Measurements from ENCODE around the gene ICA1. TPM values are rescaled to one million over a fixed set of nuclear protein-coding genes. Genes with fewer than 3 reads are reported as not detected.

Gene ICA1
- total RNA-seq, 2 donors from 2014 or later, result 1.4 to 9.7 TPM

DNA sequence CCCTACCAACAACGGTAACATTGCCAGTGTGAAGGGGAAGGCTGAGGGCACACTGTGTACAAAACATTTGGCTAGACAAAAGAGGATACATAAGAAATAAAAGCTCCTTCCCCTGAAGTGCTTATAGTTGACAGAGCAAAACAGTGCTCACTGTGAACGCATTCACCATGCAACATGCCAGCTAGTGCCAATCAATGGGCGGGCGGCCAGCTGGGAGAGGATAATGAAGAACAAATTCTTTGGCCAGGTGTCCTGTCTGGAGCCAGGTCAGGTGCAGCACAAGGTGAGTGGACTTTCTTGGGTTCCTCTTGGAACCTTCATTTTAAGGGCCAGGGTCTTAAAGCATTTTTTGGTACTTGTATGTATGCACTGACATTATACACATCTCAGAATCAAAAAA, 106.1 kb downstream of the ICA1 start:
- Mint-ChIP-seq H3K27ac (no peak overlapping the region), H3K4me1 (peaks cover 6% of the 10 kb centered on the region), H3K36me3 (ENCODE audit: low read depth) (peaks cover 5% of the 10 kb centered on the region), H3K9me3 (peaks cover 8% of the 10 kb centered on the region), H3K4me3 (no peak overlapping the region), H3K27me3 (no peaks in the 10 kb centered on the region)
- no peak for ATAC-seq (replicated peaks)

GRCh38 chr7:8154272-8154671, 107.7 kb downstream of the ICA1 start:
- Mint-ChIP-seq H3K36me3 (ENCODE audit: low read depth) (peaks cover 5% of the 10 kb centered on the region), H3K27me3 (no peaks in the 10 kb centered on the region), H3K4me3 (no peak overlapping the region), H3K27ac (no peak overlapping the region), H3K9me3 (peaks cover 8% of the 10 kb centered on the region), H3K4me1 (peaks cover 6% of the 10 kb centered on the region)
- ATAC-seq (replicated peaks), result no peak

DNA sequence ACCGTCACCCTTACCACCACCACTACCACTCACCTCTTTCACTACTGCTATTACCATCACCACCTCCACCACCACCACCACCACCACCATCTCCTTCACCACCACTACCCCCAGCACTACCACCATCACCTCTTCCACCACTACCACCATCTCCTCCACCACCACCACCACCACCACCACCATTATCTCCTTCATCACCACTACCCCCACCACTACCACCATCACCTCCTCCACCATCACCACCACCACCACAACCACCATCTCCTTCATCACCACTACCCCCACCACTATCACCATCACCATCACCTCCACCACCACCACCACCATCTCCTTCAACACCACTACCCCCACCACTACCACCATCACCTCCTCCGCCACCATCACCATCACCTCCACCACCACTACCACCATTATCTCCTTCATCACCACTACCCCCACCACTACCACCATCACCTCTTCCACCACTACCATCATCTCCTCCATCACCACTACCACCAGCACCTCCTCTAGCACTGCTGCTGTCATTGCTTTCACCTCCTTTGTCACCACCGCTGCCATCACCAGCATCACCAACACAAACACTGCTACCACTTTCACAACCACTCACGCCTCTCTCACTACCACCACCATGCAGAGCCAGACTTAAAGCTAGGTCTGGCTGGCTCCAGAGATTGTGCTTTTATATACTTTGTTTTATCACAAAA, 109.3 kb downstream of the ICA1 start:
- ATAC-seq (replicated peaks), result peak; percentile 23
- H3K36me3 Mint-ChIP-seq (ENCODE audit: low read depth), result peaks cover 5% of the 10 kb centered on the region
- no peaks in the 10 kb centered on the region for H3K27me3 Mint-ChIP-seq
- H3K4me1 Mint-ChIP-seq, result peaks cover 12% of the 10 kb centered on the region
- H3K4me3 Mint-ChIP-seq, result no peak overlapping the region
- H3K9me3 Mint-ChIP-seq, result peaks cover 8% of the 10 kb centered on the region
- H3K27ac Mint-ChIP-seq, result peak overlapping the region; percentile 47

GRCh38 chr7:8151161-8151725, 110.7 kb downstream of the ICA1 start:
- Mint-ChIP-seq H3K27ac (no peak overlapping the region), H3K4me1 (peaks cover 16% of the 10 kb centered on the region), H3K4me3 (no peak overlapping the region), H3K36me3 (ENCODE audit: low read depth) (peaks cover 5% of the 10 kb centered on the region), H3K27me3 (no peaks in the 10 kb centered on the region), H3K9me3 (peaks cover 8% of the 10 kb centered on the region)
- no peak for ATAC-seq (replicated peaks)

DNA sequence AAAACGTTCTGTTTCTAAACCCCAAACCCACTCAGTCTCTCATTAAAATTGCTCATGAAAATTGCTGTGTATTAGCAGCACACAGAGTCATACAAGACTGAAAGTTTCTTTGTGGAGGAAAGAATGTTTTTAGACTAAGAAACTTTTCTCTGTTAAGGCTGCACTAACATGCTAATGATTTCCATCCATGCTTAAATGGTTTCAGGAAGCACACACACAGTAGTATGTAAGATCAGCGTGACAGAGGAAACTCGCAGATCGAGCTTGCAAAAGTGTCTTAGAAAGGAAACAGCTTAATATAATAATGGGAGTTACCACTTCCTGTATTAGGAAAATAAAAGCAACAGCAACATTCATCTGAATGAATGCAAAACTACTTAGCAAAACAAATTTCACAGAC, 112.7 kb downstream of the ICA1 start:
- peak; percentile 58 for ATAC-seq (replicated peaks)
- Mint-ChIP-seq H3K4me3 (peak overlapping the region; percentile 57), H3K9me3 (peaks cover 8% of the 10 kb centered on the region), H3K27me3 (no peaks in the 10 kb centered on the region), H3K36me3 (ENCODE audit: low read depth) (peaks cover 5% of the 10 kb centered on the region), H3K27ac (peak overlapping the region; percentile 40), H3K4me1 (peaks cover 21% of the 10 kb centered on the region)

- ATAC-seq (replicated peaks), result no peak
- Mint-ChIP-seq H3K9me3 (peaks cover 5% of the 10 kb centered on the region), H3K27me3 (no peaks in the 10 kb centered on the region), H3K4me1 (peaks cover 22% of the 10 kb centered on the region), H3K36me3 (ENCODE audit: low read depth) (peaks cover 3% of the 10 kb centered on the region), H3K4me3 (peak overlapping the region; percentile 57), H3K27ac (no peak overlapping the region)
These were observed 114.1 kb downstream of the ICA1 start for GRCh38 chr7:8147760-8148463.

DNA sequence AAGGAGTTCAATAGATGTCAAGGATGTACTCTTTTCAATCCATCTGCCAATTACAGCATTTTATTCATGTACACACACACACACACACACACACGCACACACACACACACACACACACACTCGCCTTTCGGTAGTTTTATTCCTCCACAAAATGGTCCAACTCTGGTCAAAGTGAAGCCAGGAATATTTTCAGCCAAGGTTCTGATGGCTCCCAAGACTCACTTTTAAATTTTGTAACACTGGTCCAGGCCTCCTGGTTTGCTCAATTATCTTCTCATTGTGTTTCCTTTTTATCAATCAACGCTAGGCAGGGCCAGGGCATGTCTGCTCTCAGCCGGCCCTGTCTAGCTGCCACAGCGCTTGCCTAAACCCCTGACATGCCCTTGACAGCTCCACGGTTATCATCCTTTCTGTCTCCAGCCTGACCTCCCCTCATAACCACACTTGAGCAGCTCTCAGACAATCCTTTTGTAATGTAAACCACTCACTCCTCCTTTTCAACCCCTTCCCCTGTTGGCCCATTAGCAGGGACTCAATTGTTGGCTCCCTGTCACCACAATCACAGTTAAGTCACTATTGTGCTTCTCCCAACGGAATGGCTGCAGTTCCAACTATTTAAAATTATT, 115.1 kb downstream of the ICA1 start:
- H3K9me3 Mint-ChIP-seq, result peaks cover 3% of the 10 kb centered on the region
- H3K36me3 Mint-ChIP-seq (ENCODE audit: low read depth), result no peaks in the 10 kb centered on the region
- no peaks in the 10 kb centered on the region for H3K27me3 Mint-ChIP-seq
- peaks cover 19% of the 10 kb centered on the region for H3K4me1 Mint-ChIP-seq
- ATAC-seq (replicated peaks), result no peak
- H3K27ac Mint-ChIP-seq, result peak overlapping the region; percentile 37
- H3K4me3 Mint-ChIP-seq, result peak overlapping the region; percentile 35

DNA sequence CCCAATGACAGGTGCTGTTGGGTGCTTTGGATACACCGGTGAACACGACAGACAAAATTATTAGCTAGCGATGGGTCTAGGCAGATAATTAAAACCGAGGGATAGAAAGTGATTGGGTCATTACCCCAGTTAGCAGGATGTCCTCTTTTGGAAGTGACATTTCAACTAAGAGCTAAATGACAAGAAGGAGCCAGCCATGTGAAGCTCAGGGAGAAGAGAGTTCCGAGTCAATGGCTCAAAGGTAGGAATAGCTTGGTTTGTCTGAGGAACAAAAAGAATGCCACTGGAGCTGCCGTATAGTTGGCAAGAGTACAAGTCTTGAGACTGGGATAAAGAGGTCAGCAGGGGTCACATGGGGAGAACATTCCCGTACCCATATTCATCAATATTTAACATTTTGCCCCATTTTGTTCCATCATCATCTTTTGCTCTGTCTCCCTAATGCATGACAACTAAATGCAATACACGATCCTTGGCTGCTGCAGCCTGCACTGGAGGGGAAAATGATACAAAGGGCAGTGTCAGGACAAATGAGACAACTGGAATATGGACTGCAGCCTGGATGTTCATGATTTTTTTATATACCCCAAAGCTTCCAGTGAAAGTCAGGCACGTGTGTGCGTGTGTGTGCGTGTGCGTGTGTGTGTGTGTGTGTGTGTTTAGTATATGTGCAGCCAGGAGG, 115.7 kb downstream of the ICA1 start:
- no peak overlapping the region for H3K4me3 Mint-ChIP-seq
- peaks cover 19% of the 10 kb centered on the region for H3K4me1 Mint-ChIP-seq
- H3K27me3 Mint-ChIP-seq, result no peaks in the 10 kb centered on the region
- H3K36me3 Mint-ChIP-seq (ENCODE audit: low read depth), result no peaks in the 10 kb centered on the region
- H3K27ac Mint-ChIP-seq, result peak overlapping the region; percentile 37
- H3K9me3 Mint-ChIP-seq, result no peaks in the 10 kb centered on the region
- no peak for ATAC-seq (replicated peaks)

DNA sequence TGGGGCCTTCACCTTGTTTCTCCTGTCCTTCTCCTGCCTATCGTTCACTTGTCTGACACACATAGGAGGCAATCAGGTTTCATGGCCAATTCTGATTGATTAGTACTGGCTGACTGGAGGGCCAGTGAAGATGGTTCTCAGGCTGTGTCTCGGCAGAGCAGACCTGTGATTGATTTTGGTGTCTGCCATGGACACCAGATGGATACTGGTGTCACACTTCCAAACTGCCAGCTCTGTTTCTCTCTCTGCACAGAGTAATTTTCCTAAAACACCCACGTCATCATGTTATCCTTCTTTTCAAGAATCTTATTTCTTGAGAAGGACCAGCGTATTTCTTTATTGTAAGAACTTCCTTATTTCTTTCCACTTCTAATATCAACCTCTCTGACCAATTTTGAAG, 117.1 kb downstream of the ICA1 start:
- H3K4me1 Mint-ChIP-seq, result peaks cover 25% of the 10 kb centered on the region
- ATAC-seq (replicated peaks), result no peak
- H3K4me3 Mint-ChIP-seq, result peak overlapping the region; percentile 56
- H3K27ac Mint-ChIP-seq, result peak overlapping the region; percentile 3
- H3K27me3 Mint-ChIP-seq, result no peaks in the 10 kb centered on the region
- H3K36me3 Mint-ChIP-seq (ENCODE audit: low read depth), result no peaks in the 10 kb centered on the region
- H3K9me3 Mint-ChIP-seq, result no peaks in the 10 kb centered on the region

DNA sequence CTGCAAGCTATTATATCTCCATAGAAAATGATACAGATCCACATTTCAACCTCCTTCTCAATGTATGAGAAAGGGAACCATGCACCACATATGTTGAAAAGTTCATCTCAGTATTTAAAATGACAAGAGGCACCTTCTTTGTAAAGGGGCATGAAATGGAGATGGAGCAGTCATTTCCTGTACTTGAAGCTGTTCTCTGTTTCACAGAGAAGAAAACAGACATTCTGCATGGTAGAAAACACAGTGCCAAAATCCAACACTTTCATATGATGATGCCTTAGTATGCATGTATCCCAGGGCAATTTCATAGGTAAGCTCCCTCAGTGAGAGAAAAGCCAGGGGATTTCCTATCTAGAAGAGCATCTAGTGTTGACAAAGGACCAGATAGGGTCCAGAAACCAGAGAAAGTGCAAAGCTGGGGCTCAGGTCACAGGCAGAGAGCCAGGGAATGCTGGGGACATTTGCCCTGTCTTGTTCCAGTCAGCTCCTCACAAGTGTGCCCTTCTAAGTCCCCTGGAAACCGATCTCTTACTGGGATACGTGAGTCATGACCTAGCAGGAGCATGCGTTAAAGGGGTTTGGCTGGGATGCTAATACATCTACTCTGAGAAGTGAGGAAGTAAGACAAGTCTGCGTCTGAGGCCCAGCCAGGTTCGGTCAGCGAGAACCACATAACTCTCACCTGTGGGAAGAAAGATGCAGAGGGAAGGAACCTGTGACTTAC, 118.7 kb downstream of the ICA1 start:
- Mint-ChIP-seq H3K4me3 (peak overlapping the region; percentile 56), H3K27me3 (no peaks in the 10 kb centered on the region), H3K4me1 (peaks cover 20% of the 10 kb centered on the region), H3K27ac (peak overlapping the region; percentile 62), H3K9me3 (no peaks in the 10 kb centered on the region), H3K36me3 (ENCODE audit: low read depth) (no peaks in the 10 kb centered on the region)
- peak; percentile 71 for ATAC-seq (replicated peaks)

GRCh38 chr7:8142477-8142876, 119.5 kb downstream of the ICA1 start:
- Mint-ChIP-seq H3K9me3 (no peaks in the 10 kb centered on the region), H3K36me3 (ENCODE audit: low read depth) (no peaks in the 10 kb centered on the region), H3K4me1 (peaks cover 20% of the 10 kb centered on the region), H3K27ac (no peak overlapping the region), H3K4me3 (peak overlapping the region; percentile 39), H3K27me3 (no peaks in the 10 kb centered on the region)
- ATAC-seq (replicated peaks), result no peak

DNA sequence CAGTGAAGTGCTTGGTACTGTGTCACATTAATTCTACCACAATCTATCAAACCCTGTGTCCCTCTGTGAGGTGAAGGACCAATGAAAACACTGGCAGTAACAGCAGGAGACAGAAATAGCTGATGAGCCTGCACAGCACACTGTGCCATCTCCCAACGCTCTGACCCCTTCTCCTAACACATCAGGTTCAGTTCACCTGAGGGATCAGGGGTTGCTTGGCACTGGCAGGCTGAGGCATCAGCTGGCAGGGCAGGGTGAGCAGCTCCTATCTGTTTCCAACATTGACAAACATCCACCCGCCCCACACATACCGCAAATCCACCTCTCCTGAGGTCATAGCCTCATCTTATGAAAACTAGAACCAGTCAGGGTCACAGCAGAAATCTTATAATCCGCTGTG, 120.9 kb downstream of the ICA1 start:
- Mint-ChIP-seq H3K27me3 (no peaks in the 10 kb centered on the region), H3K9me3 (no peaks in the 10 kb centered on the region), H3K27ac (peak overlapping the region; percentile 26), H3K36me3 (ENCODE audit: low read depth) (no peaks in the 10 kb centered on the region), H3K4me1 (peaks cover 15% of the 10 kb centered on the region), H3K4me3 (peak overlapping the region; percentile 39)
- ATAC-seq (replicated peaks), result peak; percentile 57

GRCh38 chr7:8136051-8136730, 125.8 kb downstream of the ICA1 start:
- Mint-ChIP-seq H3K27me3 (no peaks in the 10 kb centered on the region), H3K4me3 (no peak overlapping the region), H3K9me3 (no peaks in the 10 kb centered on the region), H3K27ac (no peak overlapping the region), H3K36me3 (ENCODE audit: low read depth) (peaks cover 6% of the 10 kb centered on the region), H3K4me1 (peaks cover 25% of the 10 kb centered on the region)
- ATAC-seq (replicated peaks), result no peak
